Loucy (cell line): ENCODE results near the gene GOLGA5.

Experiments used
- H2AFZ ChIP-seq: fragments of 200-600 bp; sonication (generic); 2 replicates; pipeline ENCODE4 v1.6.0; 2016; ENCODE audit warnings: antibody characterized with exemption, mild to moderate bottlenecking, low read length, moderate library complexity
- H3F3A ChIP-seq: fragments of 200-600 bp; 2 replicates; pipeline ENCODE4 v1.6.0; 2016; ENCODE audit warnings: antibody characterized with exemption, low read depth, mild to moderate bottlenecking
- H3K27me3 ChIP-seq: fragments of 200-600 bp; sonication (generic); 2 replicates; pipeline ENCODE4 v1.6.1; 2014; ENCODE audit warnings: low read length, mild to moderate bottlenecking; ENCODE audit not compliant: insufficient read depth, poor library complexity, severe bottlenecking
- H3K36me3 ChIP-seq: fragments of 200-600 bp; sonication (generic); 2 replicates; pipeline ENCODE4 v1.6.1; 2016; ENCODE audit warnings: low read length; ENCODE audit not compliant: insufficient read depth
- H3K4me1 ChIP-seq: fragments of 200-600 bp; sonication (generic); 2 replicates; pipeline ENCODE4 v1.5.1; 2014; ENCODE audit warnings: low read length, mild to moderate bottlenecking; ENCODE audit not compliant: insufficient read depth, poor library complexity, severe bottlenecking
- H3K4me2 ChIP-seq: fragments of 200-600 bp; sonication (generic); 2 replicates; pipeline ENCODE4 v1.6.0; 2014; ENCODE audit warnings: antibody characterized with exemption, low read length, low read depth, mild to moderate bottlenecking; ENCODE audit not compliant: poor library complexity, severe bottlenecking
- H3K4me3 ChIP-seq: fragments of 200-600 bp; sonication (generic); 2 replicates; pipeline ENCODE4 v1.5.1; 2014; ENCODE audit warnings: low read length, mild to moderate bottlenecking, mixed read lengths; ENCODE audit not compliant: poor library complexity, severe bottlenecking
- H3K79me2 ChIP-seq: fragments of 200-600 bp; sonication (generic); 2 replicates; pipeline ENCODE4 v1.6.1; 2014; ENCODE audit warnings: low read length; ENCODE audit not compliant: insufficient read depth
- H3K9ac ChIP-seq: fragments of 200-600 bp; sonication (generic); 2 replicates; pipeline ENCODE4 v1.6.0; 2014; ENCODE audit warnings: mild to moderate bottlenecking, low read depth, low read length, moderate library complexity; ENCODE audit not compliant: poor library complexity, severe bottlenecking
- H3K9me2 ChIP-seq: fragments of 200-600 bp; sonication (generic); replicated peaks from 2 replicates; pipeline ENCODE4 v1.6.1; 2016; ENCODE audit warnings: low read depth, low read length, mixed read lengths
- H3K9me3 ChIP-seq: fragments of 200-600 bp; sonication (generic); 2 replicates; pipeline ENCODE4 v1.6.1; 2014; ENCODE audit warnings: mild to moderate bottlenecking, antibody characterized with exemption, low read length, low read depth; ENCODE audit not compliant: insufficient read depth
- H4K20me1 ChIP-seq: fragments of 200-600 bp; sonication (generic); 2 replicates; pipeline ENCODE4 v1.6.0; 2014; ENCODE audit warnings: antibody characterized with exemption, low read length, mild to moderate bottlenecking; ENCODE audit not compliant: insufficient read depth, poor library complexity, severe bottlenecking
- EZH2phosphoT487 ChIP-seq: fragments of 200-600 bp; IDR thresholded peaks from 2 replicates; pipeline ENCODE4 v1.6.1; 2018; ENCODE audit warnings: antibody characterized with exemption, mild to moderate bottlenecking, moderate library complexity, borderline replicate concordance
- TF ChIP-seq, protein P1 (sequence below): fragments of 200-600 bp; sonication (generic); conservative IDR thresholded peaks from 2 replicates; pipeline ENCODE4 v1.5.1; 2014; ENCODE audit warnings: mild to moderate bottlenecking, antibody characterized with exemption, low read length

The GOLGA5 gene

DNA sequence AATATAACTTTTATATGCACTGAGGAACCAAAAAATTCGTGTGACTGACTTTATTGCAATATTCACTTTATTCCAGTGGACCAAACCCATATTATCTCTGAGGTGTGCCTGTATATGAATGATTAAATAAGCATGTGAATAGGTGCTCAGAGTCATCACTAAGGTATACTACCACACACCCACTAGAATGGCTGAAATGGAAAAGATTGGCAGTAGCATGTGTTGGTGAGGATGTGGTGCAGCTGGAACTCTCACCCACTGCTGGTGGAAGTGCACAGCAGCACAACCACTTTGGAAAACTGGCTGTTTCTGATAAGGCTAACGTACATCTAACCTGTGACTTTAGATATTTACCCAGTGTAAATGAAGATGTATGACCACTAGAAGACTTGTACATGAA is 36.8 kb downstream of the GOLGA5 start:
- TF ChIP-seq, protein P1, sequence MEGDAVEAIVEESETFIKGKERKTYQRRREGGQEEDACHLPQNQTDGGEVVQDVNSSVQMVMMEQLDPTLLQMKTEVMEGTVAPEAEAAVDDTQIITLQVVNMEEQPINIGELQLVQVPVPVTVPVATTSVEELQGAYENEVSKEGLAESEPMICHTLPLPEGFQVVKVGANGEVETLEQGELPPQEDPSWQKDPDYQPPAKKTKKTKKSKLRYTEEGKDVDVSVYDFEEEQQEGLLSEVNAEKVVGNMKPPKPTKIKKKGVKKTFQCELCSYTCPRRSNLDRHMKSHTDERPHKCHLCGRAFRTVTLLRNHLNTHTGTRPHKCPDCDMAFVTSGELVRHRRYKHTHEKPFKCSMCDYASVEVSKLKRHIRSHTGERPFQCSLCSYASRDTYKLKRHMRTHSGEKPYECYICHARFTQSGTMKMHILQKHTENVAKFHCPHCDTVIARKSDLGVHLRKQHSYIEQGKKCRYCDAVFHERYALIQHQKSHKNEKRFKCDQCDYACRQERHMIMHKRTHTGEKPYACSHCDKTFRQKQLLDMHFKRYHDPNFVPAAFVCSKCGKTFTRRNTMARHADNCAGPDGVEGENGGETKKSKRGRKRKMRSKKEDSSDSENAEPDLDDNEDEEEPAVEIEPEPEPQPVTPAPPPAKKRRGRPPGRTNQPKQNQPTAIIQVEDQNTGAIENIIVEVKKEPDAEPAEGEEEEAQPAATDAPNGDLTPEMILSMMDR = no peak
- no peak for TF ChIP-seq EZH2phosphoT487
- Histone ChIP-seq H3K9me3 (no peaks in the 10 kb centered on the region), H3K4me3 (no peak overlapping the region), H3K4me1 (no peaks in the 10 kb centered on the region), H4K20me1 (no peaks in the 10 kb centered on the region), H3F3A (no peaks in the 10 kb centered on the region), H3K79me2 (no peaks in the 10 kb centered on the region), H3K9me2 (no peaks in the 10 kb centered on the region), H3K36me3 (peaks cover 63% of the 10 kb centered on the region; the same call in 1 of the 2 replicates), H3K9ac (no peak overlapping the region), H3K27me3 (no peaks in the 10 kb centered on the region), H2AFZ (no peak overlapping the region), H3K4me2 (no peak overlapping the region)

DNA sequence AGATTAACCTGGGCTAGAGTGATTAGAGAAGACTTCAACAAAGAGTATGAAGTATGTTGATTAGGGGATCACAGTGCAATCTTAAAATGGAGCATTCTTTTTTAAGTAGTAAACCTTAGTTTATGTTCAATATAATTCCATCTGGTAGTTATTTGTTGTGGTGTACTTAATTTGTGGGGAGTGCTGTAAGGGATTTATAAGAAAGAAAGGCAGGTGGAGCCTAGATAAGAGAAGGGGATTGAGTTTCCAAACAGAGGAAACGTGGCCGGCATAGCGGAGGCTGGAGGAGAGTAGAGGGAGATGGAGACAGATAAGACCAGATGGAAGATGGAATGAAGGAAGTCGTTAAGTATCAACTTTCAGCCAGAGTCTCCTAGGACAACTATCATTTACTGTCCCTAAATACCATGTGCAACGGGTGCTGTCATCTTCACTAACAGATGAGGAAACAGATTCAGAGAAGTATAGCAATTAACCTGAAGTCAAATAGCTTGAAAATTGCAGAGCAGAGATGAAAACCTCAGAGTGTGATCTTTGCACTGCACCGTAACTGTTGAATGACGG is 38.1 kb downstream of the GOLGA5 start:
- Histone ChIP-seq H3K9ac (no peak overlapping the region), H3K79me2 (no peaks in the 10 kb centered on the region), H3K4me2 (no peak overlapping the region), H3K27me3 (no peaks in the 10 kb centered on the region), H3K9me3 (no peaks in the 10 kb centered on the region), H3K4me3 (no peak overlapping the region), H3K9me2 (no peaks in the 10 kb centered on the region), H3K36me3 (peaks cover 61% of the 10 kb centered on the region; the same call in 1 of the 2 replicates), H2AFZ (no peak overlapping the region), H3K4me1 (no peaks in the 10 kb centered on the region), H4K20me1 (no peaks in the 10 kb centered on the region), H3F3A (no peaks in the 10 kb centered on the region)
- TF ChIP-seq EZH2phosphoT487 = no peak
- TF ChIP-seq, protein P1 = no peak

GRCh38 chr14:92841930-92842329 is 47.8 kb downstream of the GOLGA5 start:
- Histone ChIP-seq H3K4me3 (no peak overlapping the region), H3K79me2 (no peaks in the 10 kb centered on the region), H3K4me1 (peaks cover 10% of the 10 kb centered on the region), H4K20me1 (no peaks in the 10 kb centered on the region), H3K9me3 (no peaks in the 10 kb centered on the region), H3K9ac (no peak overlapping the region), H3K4me2 (no peak overlapping the region), H3K9me2 (no peaks in the 10 kb centered on the region), H3F3A (no peaks in the 10 kb centered on the region), H2AFZ (no peak overlapping the region), H3K36me3 (peaks cover 25% of the 10 kb centered on the region; the same call in 1 of the 2 replicates), H3K27me3 (no peaks in the 10 kb centered on the region)
- TF ChIP-seq, protein P1 = no peak
- no peak for TF ChIP-seq EZH2phosphoT487
